ENCODE results near the gene CENPP.
"Not testable (repeated sequence)": the region's sequence is repeated elsewhere in the genome, so short reads cannot be mapped to it uniquely, and the experiment has no call there.

CENPP gene

GRCh38 chr9:92558612-92559374 lies 233.0 kb downstream of the CENPP start:
- no peak for DNase-seq (ENCODE audit: low spot score)
- no peak overlapping the region for H3K27ac ChIP-seq
- TF ChIP-seq, protein P1, sequence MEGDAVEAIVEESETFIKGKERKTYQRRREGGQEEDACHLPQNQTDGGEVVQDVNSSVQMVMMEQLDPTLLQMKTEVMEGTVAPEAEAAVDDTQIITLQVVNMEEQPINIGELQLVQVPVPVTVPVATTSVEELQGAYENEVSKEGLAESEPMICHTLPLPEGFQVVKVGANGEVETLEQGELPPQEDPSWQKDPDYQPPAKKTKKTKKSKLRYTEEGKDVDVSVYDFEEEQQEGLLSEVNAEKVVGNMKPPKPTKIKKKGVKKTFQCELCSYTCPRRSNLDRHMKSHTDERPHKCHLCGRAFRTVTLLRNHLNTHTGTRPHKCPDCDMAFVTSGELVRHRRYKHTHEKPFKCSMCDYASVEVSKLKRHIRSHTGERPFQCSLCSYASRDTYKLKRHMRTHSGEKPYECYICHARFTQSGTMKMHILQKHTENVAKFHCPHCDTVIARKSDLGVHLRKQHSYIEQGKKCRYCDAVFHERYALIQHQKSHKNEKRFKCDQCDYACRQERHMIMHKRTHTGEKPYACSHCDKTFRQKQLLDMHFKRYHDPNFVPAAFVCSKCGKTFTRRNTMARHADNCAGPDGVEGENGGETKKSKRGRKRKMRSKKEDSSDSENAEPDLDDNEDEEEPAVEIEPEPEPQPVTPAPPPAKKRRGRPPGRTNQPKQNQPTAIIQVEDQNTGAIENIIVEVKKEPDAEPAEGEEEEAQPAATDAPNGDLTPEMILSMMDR (IDR thresholded peaks at IDR 0.05) = no peak
- no peak overlapping the region for H3K4me3 ChIP-seq

- no peak overlapping the region for H3K27ac ChIP-seq
- no peak overlapping the region for H3K4me3 ChIP-seq
- DNase-seq (ENCODE audit: low spot score) = no peak
- TF ChIP-seq, protein P1 (IDR thresholded peaks at IDR 0.05) = no peak
These were observed 235.9 kb downstream of the CENPP start for GRCh38 chr9:92561374-92562330.

- no peak for DNase-seq (ENCODE audit: low spot score)
- TF ChIP-seq, protein P1 (IDR thresholded peaks at IDR 0.05) = no peak
- no peak overlapping the region for H3K27ac ChIP-seq
- no peak overlapping the region for H3K4me3 ChIP-seq
These were observed 236.8 kb downstream of the CENPP start for GRCh38 chr9:92562461-92562967.

DNA sequence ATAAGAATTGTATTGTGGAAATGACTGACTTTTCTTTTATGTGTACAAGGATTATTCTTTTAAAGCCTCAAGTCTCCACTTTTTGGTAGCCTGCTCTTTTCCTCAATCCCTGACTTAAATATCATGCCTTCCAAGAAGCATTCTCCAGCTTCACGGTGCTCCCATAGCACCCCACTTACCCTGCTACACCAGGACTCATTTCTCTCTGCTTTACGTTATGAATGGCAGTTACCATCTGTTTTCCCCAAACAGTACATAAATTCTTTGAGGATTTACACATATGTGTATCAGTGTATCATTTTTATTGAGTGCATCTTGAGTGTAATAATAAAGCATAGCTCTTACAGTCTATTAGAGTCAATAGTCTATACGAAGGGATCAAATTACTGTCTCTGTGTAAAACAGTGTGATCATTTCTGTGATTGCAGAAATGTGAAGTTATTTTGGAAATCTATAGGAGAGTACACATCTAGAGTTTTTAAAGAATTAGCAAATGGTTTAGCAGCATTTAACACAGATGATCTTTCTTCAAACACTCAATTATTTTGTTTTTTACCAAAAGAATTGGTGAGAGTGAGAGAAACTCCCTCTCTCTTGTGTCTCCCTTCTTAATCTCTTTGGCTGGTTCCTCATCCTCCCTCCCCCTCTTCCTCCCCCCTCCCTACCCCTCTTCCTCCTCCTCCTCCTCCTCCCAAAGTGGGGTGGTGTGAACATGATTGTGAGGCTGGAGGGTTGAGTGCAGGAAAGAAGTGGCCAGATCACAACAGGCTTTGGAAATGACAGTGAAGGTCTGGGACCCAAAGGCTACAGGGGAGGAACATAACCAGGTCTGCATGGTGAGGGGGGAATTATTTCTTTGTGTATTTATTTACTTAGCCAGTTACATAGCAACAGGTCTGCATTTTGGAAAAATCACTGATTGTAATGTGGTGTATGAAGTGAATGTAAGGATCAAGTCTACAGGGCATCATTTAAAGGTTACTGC lies 237.7 kb downstream of the CENPP start:
- Histone ChIP-seq H3K4me3 (no peak overlapping the region), H3K27ac (no peak overlapping the region)
- TF ChIP-seq, protein P1 (IDR thresholded peaks at IDR 0.05) = no peak
- no peak for DNase-seq (ENCODE audit: low spot score)

- no peak for DNase-seq (ENCODE audit: low spot score)
- no peak overlapping the region for H3K27ac ChIP-seq
- H3K4me3 ChIP-seq = no peak overlapping the region
- TF ChIP-seq, protein P1 (IDR thresholded peaks at IDR 0.05) = no peak
These were observed 238.8 kb downstream of the CENPP start for GRCh38 chr9:92564504-92564903.

GRCh38 chr9:92564982-92565381 lies 239.2 kb downstream of the CENPP start:
- no peak for DNase-seq (ENCODE audit: low spot score)
- H3K27ac ChIP-seq = no peak overlapping the region
- TF ChIP-seq, protein P1 (IDR thresholded peaks at IDR 0.05) = no peak
- no peak overlapping the region for H3K4me3 ChIP-seq

DNA sequence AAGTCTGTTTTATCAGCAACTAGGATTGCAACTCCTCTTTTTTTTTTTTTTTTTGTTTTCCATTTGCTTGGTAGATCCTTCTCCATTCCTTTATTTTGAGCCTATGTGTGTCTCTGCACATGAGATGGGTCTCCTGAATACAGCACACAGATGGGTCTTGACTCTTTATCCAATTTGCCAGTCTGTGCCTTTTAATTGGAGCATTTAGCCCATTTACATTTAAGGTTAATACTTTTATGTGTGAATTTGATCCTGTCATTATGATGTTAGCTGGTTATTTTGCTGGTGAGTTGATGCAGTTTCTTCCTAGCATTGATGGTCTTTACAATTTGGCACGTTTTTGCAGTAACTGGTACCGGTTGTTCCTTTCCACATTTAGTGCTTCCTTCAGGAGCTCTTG lies 246.1 kb downstream of the CENPP start:
- H3K27ac ChIP-seq; H3K4me3 ChIP-seq; DNase-seq (ENCODE audit: low spot score): not testable (repeated sequence)

- not testable (repeated sequence) for H3K4me3 ChIP-seq; H3K27ac ChIP-seq; DNase-seq (ENCODE audit: low spot score)
These were observed 247.9 kb downstream of the CENPP start for GRCh38 chr9:92573612-92574011.

Measured in coronary artery (tissue), 2 donors.